Measurements from ENCODE around the gene PTPRU.

The PTPRU gene

GRCh38 chr1:29365906-29366670 lies 129.8 kb downstream of the PTPRU start:
- DNase-seq (ENCODE audit: low read depth), result no peak

- no peak for DNase-seq (ENCODE audit: low read depth)
Observed at GRCh38 chr1:29368936-29369932, 132.9 kb downstream of the PTPRU start.

GRCh38 chr1:29370067-29370466 lies 133.7 kb downstream of the PTPRU start:
- no peak for DNase-seq (ENCODE audit: low read depth)

- DNase-seq (ENCODE audit: low read depth), result no peak
Observed at GRCh38 chr1:29371332-29371731, 135.0 kb downstream of the PTPRU start.

- no peak for DNase-seq (ENCODE audit: low read depth)
Observed at GRCh38 chr1:29372108-29372507, 135.8 kb downstream of the PTPRU start.

Measured in iris pigment epithelial cell (primary cell).